Body of pancreas (tissue), 4 donors: ENCODE results near the gene FOXL2NB.

Source experiments
- CTCF ChIP-seq, 7 experiments: fragments of 450-650 bp in 4 of 7; fragments of 200-600 bp in 3 of 7; sonication (generic) in 3 of 7; IDR thresholded peaks; one replicate each; pipeline ENCODE4 v1.5.1; 2016 to 2019; ENCODE audit warnings: antibody characterized with exemption in 7 of 7
- POLR2A ChIP-seq, 3 donors: fragments of 450-650 bp; IDR thresholded peaks; one replicate each; pipeline ENCODE4 v1.6.1; 2016; ENCODE audit warnings: antibody characterized with exemption in 3 of 3, mild to moderate bottlenecking in 2 of 3

- TF ChIP-seq CTCF (IDR thresholded peaks at IDR 0.05) (no peak), POLR2A (IDR thresholded peaks at IDR 0.05) (no peak)
Measured at GRCh38 chr3:138984816-138985215, 37.8 kb downstream of the FOXL2NB start.
